Effector memory CD4-positive, alpha-beta T cell (primary cell): ENCODE measurements around the gene PRRC2B.
"Not testable (repeated sequence)": the region's sequence is repeated elsewhere in the genome, so short reads cannot be mapped to it uniquely, and the experiment has no call there.

Source experiments
- DNase-seq, 3 donors: peaks; one replicate each; pipeline ENCODE4 v3.0.0-alpha.2; 2020
- H3K27ac ChIP-seq: 2 replicates; pipeline ENCODE4 v1.7.0; 2013; ENCODE audit warnings: mild to moderate bottlenecking, low read length, moderate library complexity; ENCODE audit not compliant: insufficient read depth, poor library complexity, severe bottlenecking
- H3K27me3 ChIP-seq: replicated peaks from 2 replicates; pipeline ENCODE4 v1.7.0; 2013; ENCODE audit warnings: mild to moderate bottlenecking, low read length; ENCODE audit not compliant: insufficient read depth, control insufficient read depth, poor library complexity, severe bottlenecking
- H3K36me3 ChIP-seq: 2 replicates; pipeline ENCODE4 v1.7.0; 2013; ENCODE audit warnings: mild to moderate bottlenecking, low read length, moderate library complexity; ENCODE audit not compliant: control insufficient read depth, insufficient read depth
- H3K4me1 ChIP-seq: 2 replicates; pipeline ENCODE4 v1.7.0; 2013; ENCODE audit warnings: low read length, mild to moderate bottlenecking; ENCODE audit not compliant: control insufficient read depth, insufficient read depth, poor library complexity, severe bottlenecking
- H3K4me3 ChIP-seq: 2 replicates; pipeline ENCODE4 v1.7.0; 2013; ENCODE audit warnings: low read length, low read depth, mild to moderate bottlenecking; ENCODE audit not compliant: insufficient read depth, poor library complexity, severe bottlenecking
- H3K9me3 ChIP-seq: 2 replicates; pipeline ENCODE4 v1.7.0; 2013; ENCODE audit warnings: mild to moderate bottlenecking, low read length, moderate library complexity; ENCODE audit not compliant: control insufficient read depth

The PRRC2B gene

GRCh38 chr9:131361202-131361833, 32.6 kb upstream of the PRRC2B start:
- Histone ChIP-seq H3K27me3 (no peaks in the 10 kb centered on the region), H3K4me1 (peaks cover 3% of the 10 kb centered on the region), H3K27ac (no peak overlapping the region), H3K9me3 (no peaks in the 10 kb centered on the region), H3K4me3 (no peak overlapping the region), H3K36me3 (no peaks in the 10 kb centered on the region)
- no peak for DNase-seq

DNA sequence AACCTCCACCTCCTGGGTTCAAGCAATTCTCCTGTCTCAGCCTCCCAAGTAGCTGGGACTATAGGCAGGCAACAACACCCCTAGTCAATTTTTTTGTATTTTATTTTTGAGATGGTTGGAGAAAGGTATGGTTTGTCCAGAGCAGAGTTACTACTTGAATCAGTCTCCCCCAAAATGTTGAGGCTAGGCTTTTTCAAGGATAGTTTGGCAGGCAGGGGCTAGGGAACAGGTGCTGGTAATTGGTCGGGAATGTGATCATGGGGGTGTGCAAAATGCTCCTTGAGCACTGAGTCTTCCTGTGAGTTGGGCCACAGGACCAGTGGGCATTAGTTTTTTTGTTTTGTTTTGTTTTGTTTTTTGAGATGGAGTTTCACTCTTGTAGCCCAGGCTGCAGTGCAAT, 28.3 kb upstream of the PRRC2B start:
- H3K36me3 ChIP-seq, result no peaks in the 10 kb centered on the region
- DNase-seq, result no peak
- H3K4me1 ChIP-seq, result no peaks in the 10 kb centered on the region
- H3K27ac ChIP-seq, result no peak overlapping the region
- H3K27me3 ChIP-seq, result no peaks in the 10 kb centered on the region
- no peak overlapping the region for H3K4me3 ChIP-seq
- no peaks in the 10 kb centered on the region for H3K9me3 ChIP-seq

- H3K9me3 ChIP-seq, result no peaks in the 10 kb centered on the region
- DNase-seq, result no peak
- H3K4me1 ChIP-seq, result no peaks in the 10 kb centered on the region
- H3K27ac ChIP-seq, result no peak overlapping the region
- H3K27me3 ChIP-seq, result no peaks in the 10 kb centered on the region
- no peaks in the 10 kb centered on the region for H3K36me3 ChIP-seq
- no peak overlapping the region for H3K4me3 ChIP-seq
Measured at GRCh38 chr9:131366761-131367401, 27.0 kb upstream of the PRRC2B start.

DNA sequence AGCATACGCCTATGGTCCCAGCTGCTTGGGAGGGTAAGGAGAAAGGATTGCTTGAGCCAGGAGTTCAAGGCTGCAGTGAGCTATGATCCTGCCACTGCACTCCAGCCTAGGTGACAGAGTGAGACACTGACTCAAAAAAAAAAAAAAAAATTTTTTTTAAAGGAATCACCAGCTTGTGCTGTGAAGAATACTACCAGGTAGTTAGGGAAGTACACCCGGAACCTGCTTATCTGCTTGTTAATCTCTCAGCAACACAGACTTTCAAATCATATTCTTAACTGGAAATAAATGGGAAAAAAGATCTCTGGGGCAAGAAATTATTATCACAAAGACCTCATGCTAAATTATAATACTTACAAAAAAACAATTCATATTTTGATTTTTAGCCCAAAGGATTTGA, 26.4 kb upstream of the PRRC2B start:
- peaks cover 2% of the 10 kb centered on the region for H3K4me1 ChIP-seq
- no peak overlapping the region for H3K4me3 ChIP-seq
- no peaks in the 10 kb centered on the region for H3K36me3 ChIP-seq
- H3K9me3 ChIP-seq, result no peaks in the 10 kb centered on the region
- no peaks in the 10 kb centered on the region for H3K27me3 ChIP-seq
- H3K27ac ChIP-seq, result no peak overlapping the region
- DNase-seq, result no peak

GRCh38 chr9:131370638-131371037, 23.2 kb upstream of the PRRC2B start:
- peaks cover 7% of the 10 kb centered on the region for H3K4me1 ChIP-seq
- no peak overlapping the region for H3K27ac ChIP-seq
- H3K36me3 ChIP-seq, result no peaks in the 10 kb centered on the region
- no peaks in the 10 kb centered on the region for H3K27me3 ChIP-seq
- DNase-seq, result no peak
- H3K4me3 ChIP-seq, result no peak overlapping the region
- no peaks in the 10 kb centered on the region for H3K9me3 ChIP-seq

DNA sequence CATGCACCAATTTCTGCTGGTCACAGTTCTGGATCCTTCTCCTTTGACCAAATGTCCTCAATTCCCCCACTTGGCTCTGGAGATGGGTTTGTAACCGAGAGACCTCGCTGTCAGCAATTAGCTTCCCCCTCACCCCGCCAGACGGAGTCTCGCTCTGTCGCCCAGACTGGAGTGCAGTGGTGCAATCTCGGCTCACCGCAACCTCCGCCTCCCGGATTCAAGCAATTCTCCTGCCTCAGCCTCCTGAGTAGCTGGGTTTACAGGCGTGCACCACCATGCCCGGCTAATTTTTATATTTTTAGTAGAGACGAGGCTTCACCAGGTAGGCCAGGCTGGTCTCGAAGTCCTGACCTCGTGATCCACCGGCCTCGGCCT, 21.3 kb upstream of the PRRC2B start:
- H3K27ac ChIP-seq, result peak overlapping the region; percentile 79
- H3K4me1 ChIP-seq, H3K9me3 ChIP-seq, H3K27me3 ChIP-seq, H3K36me3 ChIP-seq: not testable (repeated sequence)
- peak in 1 of 3 donors; percentile 4 for DNase-seq
- peak overlapping the region; percentile 94 for H3K4me3 ChIP-seq

- H3K27me3 ChIP-seq, H3K36me3 ChIP-seq, H3K27ac ChIP-seq, H3K9me3 ChIP-seq, H3K4me1 ChIP-seq, H3K4me3 ChIP-seq, DNase-seq: not testable (repeated sequence)
Measured at GRCh38 chr9:131374638-131375037, 19.2 kb upstream of the PRRC2B start.

- Histone ChIP-seq H3K27me3 (no peaks in the 10 kb centered on the region), H3K4me3 (no peak overlapping the region), H3K36me3 (no peaks in the 10 kb centered on the region), H3K4me1 (no peaks in the 10 kb centered on the region), H3K9me3 (no peaks in the 10 kb centered on the region), H3K27ac (no peak overlapping the region)
- DNase-seq, result no peak
Measured at GRCh38 chr9:131379056-131379455, 14.8 kb upstream of the PRRC2B start.

- H3K9me3 ChIP-seq, result no peaks in the 10 kb centered on the region
- no peaks in the 10 kb centered on the region for H3K36me3 ChIP-seq
- no peaks in the 10 kb centered on the region for H3K27me3 ChIP-seq
- no peaks in the 10 kb centered on the region for H3K4me1 ChIP-seq
- H3K4me3 ChIP-seq, result no peak overlapping the region
- H3K27ac ChIP-seq, result no peak overlapping the region
- no peak for DNase-seq
Measured at GRCh38 chr9:131382850-131383729, 10.8 kb upstream of the PRRC2B start.

DNA sequence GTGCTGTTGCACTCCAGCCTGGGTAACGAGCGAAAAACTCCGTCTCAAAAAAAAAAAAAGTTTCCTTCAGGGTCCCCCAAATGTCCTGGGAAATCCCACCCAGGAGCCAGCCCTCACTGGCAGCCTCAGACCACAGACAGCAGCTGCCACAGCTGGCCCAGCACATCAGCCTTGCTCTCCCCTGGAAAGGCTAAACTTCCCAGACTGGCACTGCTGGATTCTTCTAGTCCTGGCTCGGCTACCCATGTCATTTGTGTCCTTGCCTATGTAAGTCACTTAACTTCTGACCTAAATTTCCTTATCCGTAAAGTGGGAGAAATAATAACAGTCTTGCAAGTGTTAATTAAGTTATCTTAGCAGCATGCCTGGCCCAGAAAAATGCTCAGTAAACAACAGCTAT, 8.6 kb upstream of the PRRC2B start:
- no peak for DNase-seq
- H3K4me1 ChIP-seq, result no peaks in the 10 kb centered on the region
- no peaks in the 10 kb centered on the region for H3K9me3 ChIP-seq
- no peak overlapping the region for H3K27ac ChIP-seq
- no peak overlapping the region for H3K4me3 ChIP-seq
- no peaks in the 10 kb centered on the region for H3K27me3 ChIP-seq
- H3K36me3 ChIP-seq, result no peaks in the 10 kb centered on the region
